GM23338 (cell line): Measurements from ENCODE around the gene MYO18B. TPM values are rescaled to one million over a fixed set of nuclear protein-coding genes. Genes with fewer than 3 reads are reported as not detected.

Experiments used
- ATAC-seq: fragments of 200-7000 bp; cut with Tn5 transposase; 3 replicates; pipeline ENCODE4 v1.9.1; 2020
- DNase-seq: peaks from one replicate; pipeline ENCODE4 v3.0.0-alpha.2; 2015; ENCODE audit warnings: low spot score
- H2AFZ ChIP-seq: fragments of 200-600 bp; sonication (generic); 2 replicates; pipeline ENCODE4 v1.8.0; 2016; ENCODE audit warnings: antibody characterized with exemption, mild to moderate bottlenecking, moderate library complexity
- H3F3A ChIP-seq: fragments of 200-600 bp; sonication (generic); replicated peaks from 2 replicates; pipeline ENCODE4 v1.8.0; 2017; ENCODE audit warnings: antibody characterized with exemption, mixed run types, low read depth
- H3K27ac ChIP-seq: fragments of 200-600 bp; sonication (generic); 2 replicates; pipeline ENCODE4 v1.6.1; 2016; ENCODE audit warnings: low read depth
- H3K27me3 ChIP-seq: fragments of 200-600 bp; sonication (generic); 2 replicates; pipeline ENCODE4 v1.8.0; 2016; ENCODE audit warnings: mild to moderate bottlenecking, mixed run types, moderate library complexity; ENCODE audit not compliant: insufficient read depth
- H3K36me3 ChIP-seq: fragments of 200-600 bp; sonication (generic); 2 replicates; pipeline ENCODE4 v1.8.0; 2016; ENCODE audit warnings: mild to moderate bottlenecking; ENCODE audit not compliant: insufficient read depth
- H3K4me1 ChIP-seq: fragments of 200-600 bp; sonication (generic); 2 replicates; pipeline ENCODE4 v1.8.0; 2016; ENCODE audit warnings: mild to moderate bottlenecking, moderate library complexity; ENCODE audit not compliant: insufficient read depth
- H3K4me2 ChIP-seq: fragments of 200-600 bp; sonication (generic); 2 replicates; pipeline ENCODE4 v1.7.1; 2017; ENCODE audit warnings: mixed run types
- H3K4me3 ChIP-seq: fragments of 200-600 bp; sonication (generic); 2 replicates; pipeline ENCODE4 v1.6.1; 2016; ENCODE audit warnings: mixed run types
- H3K79me2 ChIP-seq: fragments of 200-600 bp; sonication (generic); replicated peaks from 2 replicates; pipeline ENCODE4 v1.8.0; 2017; ENCODE audit warnings: mild to moderate bottlenecking; ENCODE audit not compliant: insufficient read depth
- H3K9me2 ChIP-seq: fragments of 200-600 bp; sonication (generic); 2 replicates; pipeline ENCODE4 v1.8.0; 2017; ENCODE audit not compliant: insufficient read depth
- H4K20me1 ChIP-seq: fragments of 200-600 bp; sonication (generic); replicated peaks from 2 replicates; pipeline ENCODE4 v1.8.0; 2017; ENCODE audit warnings: mild to moderate bottlenecking; ENCODE audit not compliant: insufficient read depth
- H3K27ac Mint-ChIP-seq: 2 replicates; pipeline ENCODE4 v1.8.0; 2020; ENCODE audit warnings: inconsistent platforms, mild to moderate bottlenecking, moderate library complexity, mixed read lengths
- H3K27me3 Mint-ChIP-seq: 3 replicates; pipeline ENCODE4 v1.8.0; 2022; ENCODE audit warnings: low read depth, mild to moderate bottlenecking, moderate library complexity, mixed read lengths, inconsistent platforms; ENCODE audit not compliant: insufficient read depth, poor library complexity
- H3K36me3 Mint-ChIP-seq: 3 replicates; pipeline ENCODE4 v1.8.0; 2021; ENCODE audit warnings: low read depth, mild to moderate bottlenecking, inconsistent platforms, moderate library complexity, mixed read lengths
- H3K4me1 Mint-ChIP-seq: 3 replicates; pipeline ENCODE4 v1.8.0; 2020; ENCODE audit warnings: mild to moderate bottlenecking, inconsistent platforms, mixed read lengths
- H3K4me3 Mint-ChIP-seq: 3 replicates; pipeline ENCODE4 v1.8.0; 2021; ENCODE audit warnings: moderate library complexity, mild to moderate bottlenecking, inconsistent platforms, mixed read lengths
- H3K9me3 Mint-ChIP-seq: 3 replicates; pipeline ENCODE4 v1.8.0; 2020; ENCODE audit warnings: moderate library complexity, mild to moderate bottlenecking, inconsistent platforms, mixed read lengths
- CREB1 ChIP-seq: fragments of 250-450 bp; sonication (Bioruptor Pico); IDR thresholded peaks from 2 replicates; pipeline ENCODE4 v1.5.0; 2020; ENCODE audit warnings: low read depth, mild to moderate bottlenecking, moderate library complexity
- CTCF ChIP-seq, 2 experiments: fragments of 200-600 bp in 1 of 2; sonication (generic) in 1 of 2; conservative IDR thresholded peaks; 2 replicates each; pipeline versions ENCODE4 v1.5.1 to v1.6.1; 2016 to 2017; ENCODE audit warnings: antibody characterized with exemption in 2 of 2, low read depth in 2 of 2, mild to moderate bottlenecking in 2 of 2, moderate library complexity in 1 of 2
- EZH2 ChIP-seq: fragments of 200-600 bp; sonication (generic); IDR thresholded peaks from one replicate; pipeline ENCODE4 v1.8.0; 2017; ENCODE audit warnings: antibody characterized with exemption, mild to moderate bottlenecking, low read depth; ENCODE audit not compliant: unreplicated experiment
- EZH2phosphoT487 ChIP-seq: fragments of 200-600 bp; sonication (generic); IDR thresholded peaks from one replicate; pipeline ENCODE4 v1.8.1; 2018; ENCODE audit warnings: antibody characterized with exemption; ENCODE audit not compliant: unreplicated experiment
- JUNB ChIP-seq: IDR thresholded peaks from one replicate; pipeline ENCODE4 v1.6.1; 2016; ENCODE audit warnings: antibody characterized with exemption; ENCODE audit not compliant: unreplicated experiment
- NANOG ChIP-seq: IDR thresholded peaks from 2 replicates; pipeline ENCODE4 v1.6.1; 2016; ENCODE audit warnings: antibody characterized with exemption, borderline replicate concordance
- POLR2AphosphoS5 ChIP-seq: IDR thresholded peaks from 2 replicates; pipeline ENCODE4 v1.6.1; 2016; ENCODE audit warnings: antibody characterized with exemption, low read depth
- STAT1 ChIP-seq: IDR thresholded peaks from one replicate; pipeline ENCODE4 v1.6.1; 2016; ENCODE audit warnings: antibody characterized with exemption; ENCODE audit not compliant: unreplicated experiment
- ZNF114 ChIP-seq: fragments of 250-450 bp; sonication (Bioruptor Pico); IDR thresholded peaks from 2 replicates; pipeline ENCODE4 v1.5.0; 2020; ENCODE audit warnings: mild to moderate bottlenecking, moderate library complexity
- ZNF331 ChIP-seq: fragments of 250-450 bp; sonication (Bioruptor Pico); IDR thresholded peaks from 2 replicates; pipeline ENCODE4 v1.5.0; 2020; ENCODE audit warnings: low read depth, mild to moderate bottlenecking, moderate library complexity
- ZNF462 ChIP-seq: fragments of 250-450 bp; sonication (Bioruptor Pico); IDR thresholded peaks from 2 replicates; pipeline ENCODE4 v1.5.0; 2020; ENCODE audit warnings: mild to moderate bottlenecking, moderate library complexity
- polyA plus RNA-seq: library from polyadenylated mRNA; unstranded; fragments of >200 nt; fragmentation: Nextera tagmentation; extraction: Ambion mirVana; gene quantifications from 2 replicates; pipeline ENCODE4 v1.2.1, GENCODE V29; 2016
- total RNA-seq: library from RNA; depleted of rRNA; stranded (reverse); fragments of >200 nt; shearing (Covaris generic); gene quantifications from 2 replicates; pipeline ENCODE4 v1.2.3, GENCODE V29; 2014
- TF ChIP-seq, protein P1 (sequence below): IDR thresholded peaks from 2 replicates; pipeline ENCODE4 v1.6.1; 2016; ENCODE audit warnings: antibody characterized with exemption
- TF ChIP-seq, protein P2 (sequence below): IDR thresholded peaks from one replicate; pipeline ENCODE4 v1.6.1; 2018; ENCODE audit warnings: antibody characterized with exemption; ENCODE audit not compliant: unreplicated experiment

The MYO18B gene
- total and polyA plus RNA-seq, 2 experiments from 2014 or later: 0.36 to 0.45 TPM

GRCh38 chr22:26053737-26054316 lies 311.8 kb downstream of the MYO18B start:
- Histone ChIP-seq H3K4me1 (peaks cover 23% of the 10 kb centered on the region), H3K4me3 (no peak overlapping the region), H3K4me2 (0 out of 2 replicates have a peak overlapping the region, but pooled peaks have one; percentile 41), H3K27ac (no peak overlapping the region), H3K79me2 (no peaks in the 10 kb centered on the region), H3K27me3 (no peaks in the 10 kb centered on the region), H3K36me3 (no peaks in the 10 kb centered on the region), H3K9me2 (no peaks in the 10 kb centered on the region), H3F3A (no peaks in the 10 kb centered on the region), H2AFZ (peak overlapping the region; percentile 33; the same call in 1 of the 2 replicates), H4K20me1 (no peaks in the 10 kb centered on the region)
- Mint-ChIP-seq H3K36me3 (no peaks in the 10 kb centered on the region), H3K4me3 (no peak overlapping the region), H3K27me3 (peaks cover 2% of the 10 kb centered on the region), H3K9me3 (no peaks in the 10 kb centered on the region), H3K4me1 (peaks cover 22% of the 10 kb centered on the region), H3K27ac (no peak overlapping the region)
- DNase-seq (peak; percentile 33), ATAC-seq (peak; percentile 66)
- no peak for TF ChIP-seq POLR2AphosphoS5
- TF ChIP-seq ZNF331: no peak
- TF ChIP-seq, protein P1, sequence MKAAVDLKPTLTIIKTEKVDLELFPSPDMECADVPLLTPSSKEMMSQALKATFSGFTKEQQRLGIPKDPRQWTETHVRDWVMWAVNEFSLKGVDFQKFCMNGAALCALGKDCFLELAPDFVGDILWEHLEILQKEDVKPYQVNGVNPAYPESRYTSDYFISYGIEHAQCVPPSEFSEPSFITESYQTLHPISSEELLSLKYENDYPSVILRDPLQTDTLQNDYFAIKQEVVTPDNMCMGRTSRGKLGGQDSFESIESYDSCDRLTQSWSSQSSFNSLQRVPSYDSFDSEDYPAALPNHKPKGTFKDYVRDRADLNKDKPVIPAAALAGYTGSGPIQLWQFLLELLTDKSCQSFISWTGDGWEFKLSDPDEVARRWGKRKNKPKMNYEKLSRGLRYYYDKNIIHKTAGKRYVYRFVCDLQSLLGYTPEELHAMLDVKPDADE: no peak
- TF ChIP-seq ZNF462 (CRISPR knock-in tag): no peak
- no peak for TF ChIP-seq CTCF (conservative IDR thresholded peaks at IDR 0.05; ENCODE audit: low read depth in 2 of 2)
- no peak for TF ChIP-seq STAT1
- TF ChIP-seq ZNF114 (CRISPR knock-in tag): no peak
- no peak for TF ChIP-seq CREB1 (CRISPR knock-in tag)
- no peak for TF ChIP-seq NANOG
- TF ChIP-seq EZH2: no peak
- TF ChIP-seq JUNB: no peak
- TF ChIP-seq, protein P2, sequence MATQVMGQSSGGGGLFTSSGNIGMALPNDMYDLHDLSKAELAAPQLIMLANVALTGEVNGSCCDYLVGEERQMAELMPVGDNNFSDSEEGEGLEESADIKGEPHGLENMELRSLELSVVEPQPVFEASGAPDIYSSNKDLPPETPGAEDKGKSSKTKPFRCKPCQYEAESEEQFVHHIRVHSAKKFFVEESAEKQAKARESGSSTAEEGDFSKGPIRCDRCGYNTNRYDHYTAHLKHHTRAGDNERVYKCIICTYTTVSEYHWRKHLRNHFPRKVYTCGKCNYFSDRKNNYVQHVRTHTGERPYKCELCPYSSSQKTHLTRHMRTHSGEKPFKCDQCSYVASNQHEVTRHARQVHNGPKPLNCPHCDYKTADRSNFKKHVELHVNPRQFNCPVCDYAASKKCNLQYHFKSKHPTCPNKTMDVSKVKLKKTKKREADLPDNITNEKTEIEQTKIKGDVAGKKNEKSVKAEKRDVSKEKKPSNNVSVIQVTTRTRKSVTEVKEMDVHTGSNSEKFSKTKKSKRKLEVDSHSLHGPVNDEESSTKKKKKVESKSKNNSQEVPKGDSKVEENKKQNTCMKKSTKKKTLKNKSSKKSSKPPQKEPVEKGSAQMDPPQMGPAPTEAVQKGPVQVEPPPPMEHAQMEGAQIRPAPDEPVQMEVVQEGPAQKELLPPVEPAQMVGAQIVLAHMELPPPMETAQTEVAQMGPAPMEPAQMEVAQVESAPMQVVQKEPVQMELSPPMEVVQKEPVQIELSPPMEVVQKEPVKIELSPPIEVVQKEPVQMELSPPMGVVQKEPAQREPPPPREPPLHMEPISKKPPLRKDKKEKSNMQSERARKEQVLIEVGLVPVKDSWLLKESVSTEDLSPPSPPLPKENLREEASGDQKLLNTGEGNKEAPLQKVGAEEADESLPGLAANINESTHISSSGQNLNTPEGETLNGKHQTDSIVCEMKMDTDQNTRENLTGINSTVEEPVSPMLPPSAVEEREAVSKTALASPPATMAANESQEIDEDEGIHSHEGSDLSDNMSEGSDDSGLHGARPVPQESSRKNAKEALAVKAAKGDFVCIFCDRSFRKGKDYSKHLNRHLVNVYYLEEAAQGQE: no peak
- no peak for TF ChIP-seq EZH2phosphoT487
